GM19238 (cell line): ENCODE measurements around the gene BBS12.
"Not testable (repeated sequence)": the region's sequence is repeated elsewhere in the genome, so short reads cannot be mapped to it uniquely, and the experiment has no call there.

Experiments
- DNase-seq: peaks from one replicate; pipeline ENCODE4 v3.0.0; 2011; ENCODE audit warnings: low spot score; ENCODE audit not compliant: insufficient read length

The BBS12 gene

DNA sequence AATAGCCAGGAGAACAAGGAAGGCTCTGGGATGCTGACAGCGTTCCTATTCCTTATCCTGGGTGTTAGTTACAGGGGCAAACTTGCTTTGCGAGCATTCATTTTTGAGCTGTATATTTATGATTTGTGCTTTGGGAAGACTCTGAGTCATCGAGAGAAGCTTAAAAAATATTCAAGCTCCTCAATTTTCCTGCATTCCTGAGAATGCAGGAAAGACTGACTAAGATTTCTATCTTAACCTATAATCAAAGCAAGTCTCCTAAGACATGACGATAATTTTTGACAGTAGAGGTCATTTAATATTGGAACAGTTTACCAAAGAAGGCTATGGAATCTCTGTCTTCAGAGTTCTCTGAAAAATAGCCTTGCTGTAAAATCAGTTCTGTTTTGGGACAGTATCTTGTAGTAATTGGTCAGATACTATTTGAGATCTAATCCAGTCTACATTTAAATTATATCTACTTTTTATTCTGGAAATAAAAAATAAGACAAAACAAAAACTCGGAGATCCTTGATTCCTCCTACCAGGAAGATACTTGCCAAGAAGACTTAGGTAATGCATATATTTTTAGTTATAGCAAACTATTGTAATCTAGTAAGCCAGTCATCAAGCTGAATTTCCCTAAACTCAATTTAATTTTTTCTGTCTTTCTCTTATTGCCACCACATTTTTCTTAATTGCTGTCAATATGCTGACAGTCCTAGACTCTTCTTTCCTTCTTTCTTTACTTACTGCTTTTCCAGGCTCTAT is 31.7 kb downstream of the BBS12 start:
- DNase-seq, result no peak

DNA sequence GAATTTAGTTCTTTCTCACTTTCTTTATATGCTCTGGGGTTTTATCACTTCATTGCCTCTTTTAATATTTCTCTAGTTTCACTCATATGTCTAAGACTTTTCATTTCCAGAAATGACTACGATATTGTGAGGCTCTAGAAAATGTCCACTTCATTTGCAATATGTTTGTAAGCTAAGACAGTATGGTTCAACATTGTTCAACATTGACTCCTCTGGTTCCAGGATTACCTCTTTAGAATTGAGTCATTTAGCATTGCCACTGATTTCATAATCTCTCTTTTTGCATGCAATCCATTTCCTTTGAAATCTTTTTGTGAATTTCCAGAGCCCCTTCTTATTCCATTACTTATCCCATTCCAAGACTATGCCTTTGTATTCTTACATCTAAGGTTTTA is 32.3 kb downstream of the BBS12 start:
- DNase-seq, result no peak

DNA sequence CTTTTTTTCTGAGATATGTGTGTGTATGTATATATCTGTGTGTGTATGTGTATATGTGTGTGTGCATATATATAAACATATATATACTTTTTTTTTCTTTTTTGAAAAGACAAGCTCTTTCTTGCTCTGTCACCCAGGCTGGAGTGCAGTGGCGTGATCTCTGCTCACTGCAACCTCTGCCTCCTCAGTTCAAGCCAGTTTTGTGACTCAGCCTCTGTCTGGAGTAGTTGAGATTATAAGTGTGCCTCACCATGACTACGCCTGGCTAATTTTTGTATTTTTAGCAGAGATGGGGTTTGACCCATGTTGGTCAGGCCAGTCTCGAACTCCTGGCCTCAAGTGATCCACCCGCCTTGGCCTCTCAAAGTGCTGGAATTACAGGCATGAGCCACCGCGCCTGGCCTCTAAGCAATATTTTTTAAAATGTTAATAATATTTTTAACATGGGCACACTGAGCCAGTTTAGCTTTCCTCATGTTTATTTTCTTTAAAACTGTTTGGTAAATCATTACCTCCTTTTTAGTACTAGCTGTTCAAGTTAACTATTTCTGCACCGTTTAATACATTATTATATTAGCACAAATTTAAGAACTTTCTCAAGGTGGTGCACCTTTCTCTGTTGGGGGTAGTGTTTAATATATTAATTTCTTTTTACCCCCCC is 33.3 kb downstream of the BBS12 start:
- no peak for DNase-seq

DNA sequence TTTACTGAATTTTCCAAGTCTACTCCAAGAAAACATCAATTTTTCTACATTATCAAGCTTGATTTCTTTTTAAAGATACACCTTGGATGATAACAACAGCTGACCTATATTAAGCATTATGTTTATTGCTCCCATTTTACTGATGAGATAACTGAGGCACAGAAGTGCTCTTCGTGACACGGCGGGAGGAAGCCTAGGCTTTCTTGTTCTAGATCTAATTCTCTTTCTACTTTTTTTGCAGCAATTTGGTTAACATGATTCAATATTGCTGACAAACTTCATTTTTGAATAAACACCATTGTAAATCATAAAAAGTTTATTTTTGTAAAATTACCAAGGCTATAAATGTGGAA is 33.8 kb downstream of the BBS12 start:
- DNase-seq, result no peak

DNA sequence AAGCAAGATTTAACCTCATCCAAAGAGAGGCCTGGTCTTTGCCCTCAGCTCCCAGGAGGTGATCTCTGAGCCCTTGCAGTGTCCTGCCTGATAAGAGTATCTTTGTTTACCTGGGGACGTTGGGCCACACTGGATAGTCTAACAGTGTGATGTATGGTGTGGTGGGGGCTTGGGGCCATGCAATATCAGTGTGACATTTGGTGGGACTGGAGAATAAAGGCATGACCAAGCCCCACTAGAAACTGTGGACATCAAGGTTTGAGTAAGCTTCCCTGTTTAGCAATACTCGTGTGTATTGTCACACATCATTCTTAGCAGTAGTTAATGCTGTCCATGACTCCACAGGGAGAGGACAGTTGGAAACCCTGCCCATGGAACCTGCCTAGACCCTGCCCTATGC is 34.4 kb downstream of the BBS12 start:
- DNase-seq, result no peak

DNA sequence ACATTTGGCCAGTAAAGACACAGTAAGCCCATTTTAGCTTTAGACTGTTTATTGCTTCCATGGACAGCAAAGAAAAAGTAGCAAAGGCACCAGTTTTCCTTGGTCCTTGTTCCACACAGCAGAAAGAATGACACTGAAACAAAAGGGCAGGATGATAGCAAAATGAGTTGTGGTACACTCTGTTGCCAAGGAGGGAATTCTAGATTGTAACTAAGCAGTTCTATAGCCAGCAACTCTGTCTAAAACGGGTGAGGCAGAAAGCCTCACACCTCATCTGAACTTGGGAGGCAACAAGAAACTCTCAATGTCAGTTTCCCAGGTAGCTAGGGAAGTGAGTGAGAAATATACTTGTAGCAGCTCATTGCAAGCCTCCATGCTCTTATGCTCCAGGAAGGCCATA is 39.2 kb downstream of the BBS12 start:
- DNase-seq, result no peak

DNA sequence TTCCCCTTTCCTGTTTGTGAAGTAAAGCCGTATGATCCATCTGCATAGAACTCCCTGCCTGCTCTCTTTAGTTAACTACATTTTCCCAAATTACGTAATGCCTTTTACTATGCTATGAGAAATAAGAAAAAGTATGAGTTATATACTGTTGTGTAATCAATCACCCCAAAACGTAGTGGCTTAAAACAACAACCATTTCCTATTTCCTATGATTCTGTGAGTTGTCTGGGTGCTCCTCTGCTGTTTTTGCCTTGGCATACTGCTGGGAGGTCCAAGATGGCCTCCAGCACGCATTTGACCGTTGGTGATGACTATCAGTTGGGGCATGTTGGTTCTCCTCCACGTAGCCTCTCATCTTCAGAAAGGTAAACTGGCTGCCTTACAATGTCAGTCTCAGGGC is 39.8 kb downstream of the BBS12 start:
- no peak for DNase-seq

DNA sequence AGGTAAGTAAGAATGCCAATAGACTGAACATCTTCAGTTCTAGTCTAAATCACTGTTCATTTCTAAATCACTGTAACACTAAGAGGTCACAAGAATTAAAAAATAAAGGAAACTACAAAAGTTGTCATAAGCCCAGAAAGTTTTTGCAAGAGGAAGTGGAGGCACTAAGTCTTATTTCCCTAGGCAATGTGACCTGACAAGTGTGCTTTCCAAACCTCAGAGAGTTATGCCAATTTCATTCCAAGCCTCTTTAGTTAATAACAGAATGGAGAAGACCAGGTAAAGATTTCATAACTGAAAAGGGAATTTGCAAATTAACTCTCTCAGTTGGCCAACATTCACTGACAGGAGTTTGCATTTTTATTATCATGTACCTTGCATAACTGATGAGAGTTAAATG is 40.5 kb downstream of the BBS12 start:
- DNase-seq, result no peak

DNA sequence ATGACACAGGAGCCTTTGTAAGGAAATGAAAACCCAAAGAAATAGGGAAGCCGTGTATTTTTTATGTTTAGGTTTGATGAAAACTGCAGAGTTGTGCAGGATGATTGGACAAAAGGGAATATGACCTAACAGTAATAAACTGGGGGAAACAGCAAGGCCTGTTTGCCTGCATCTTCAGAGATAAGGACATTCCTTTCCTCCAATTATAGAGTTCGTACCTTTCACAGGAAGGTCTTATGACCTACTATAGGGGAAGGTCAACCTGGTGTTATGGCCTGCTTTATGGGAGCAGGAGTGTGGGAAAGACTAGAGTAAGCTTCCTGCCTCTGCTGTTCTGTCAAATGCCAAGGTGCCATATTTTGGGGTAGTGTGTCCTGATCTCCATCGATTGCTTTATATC is 42.5 kb downstream of the BBS12 start:
- no peak for DNase-seq

DNA sequence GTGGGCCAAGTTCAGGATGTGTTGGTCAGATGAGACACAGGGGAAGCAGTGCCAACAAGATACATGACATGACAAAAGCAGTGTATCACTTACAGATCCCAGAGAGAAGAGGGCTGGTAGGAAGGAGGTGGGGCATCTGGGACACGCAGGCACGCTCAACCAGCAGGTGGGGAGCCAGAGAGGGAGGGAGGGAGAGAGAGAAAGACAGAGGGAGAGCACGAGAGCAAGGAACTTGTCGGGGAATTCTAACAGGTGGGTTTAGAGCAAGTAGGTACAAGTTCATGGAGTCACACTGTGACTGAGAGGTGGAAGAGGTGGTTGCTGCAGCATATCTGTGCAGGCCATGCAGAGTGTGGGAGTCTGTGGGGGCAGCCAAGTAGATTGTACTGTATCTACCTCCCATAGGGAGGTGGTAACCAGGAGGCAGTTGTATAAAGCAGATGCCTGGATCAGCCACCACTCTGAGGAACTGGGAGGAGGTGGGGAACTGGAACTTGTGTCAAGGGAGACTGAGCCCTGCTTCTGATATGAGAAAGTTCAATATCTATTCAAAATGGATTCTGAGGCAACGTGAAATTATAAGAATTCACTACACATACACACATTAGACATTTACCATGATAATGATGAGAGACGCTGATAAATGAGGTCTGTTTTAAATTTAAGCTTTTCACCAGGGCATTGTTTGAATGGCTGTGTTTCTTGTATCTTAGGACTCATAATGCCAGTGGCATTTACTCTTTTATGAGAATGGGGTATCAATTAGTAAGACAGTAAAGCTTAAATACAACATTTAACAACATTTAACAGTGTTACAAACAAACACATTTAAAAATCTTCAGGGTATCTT is 43.7 kb downstream of the BBS12 start:
- DNase-seq, result no peak

DNA sequence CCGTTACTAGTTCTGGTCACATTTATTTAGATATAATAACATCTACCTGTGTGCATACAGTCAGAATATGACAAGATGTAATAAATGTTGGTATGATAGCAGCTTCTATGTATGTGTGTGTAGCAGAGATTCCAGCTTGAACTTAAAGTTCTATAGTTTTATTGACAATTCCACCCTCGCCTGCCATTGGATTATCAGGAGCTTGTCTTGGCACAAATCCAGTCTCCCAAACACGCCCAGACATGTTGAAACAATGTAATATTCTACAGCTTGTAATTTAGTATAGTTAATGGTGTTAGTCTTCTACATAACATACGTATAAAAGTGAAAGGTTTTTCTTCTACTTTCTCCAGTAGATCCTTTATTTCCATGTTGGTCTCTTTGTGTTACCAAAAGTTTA is 44.4 kb downstream of the BBS12 start:
- DNase-seq, result no peak

DNA sequence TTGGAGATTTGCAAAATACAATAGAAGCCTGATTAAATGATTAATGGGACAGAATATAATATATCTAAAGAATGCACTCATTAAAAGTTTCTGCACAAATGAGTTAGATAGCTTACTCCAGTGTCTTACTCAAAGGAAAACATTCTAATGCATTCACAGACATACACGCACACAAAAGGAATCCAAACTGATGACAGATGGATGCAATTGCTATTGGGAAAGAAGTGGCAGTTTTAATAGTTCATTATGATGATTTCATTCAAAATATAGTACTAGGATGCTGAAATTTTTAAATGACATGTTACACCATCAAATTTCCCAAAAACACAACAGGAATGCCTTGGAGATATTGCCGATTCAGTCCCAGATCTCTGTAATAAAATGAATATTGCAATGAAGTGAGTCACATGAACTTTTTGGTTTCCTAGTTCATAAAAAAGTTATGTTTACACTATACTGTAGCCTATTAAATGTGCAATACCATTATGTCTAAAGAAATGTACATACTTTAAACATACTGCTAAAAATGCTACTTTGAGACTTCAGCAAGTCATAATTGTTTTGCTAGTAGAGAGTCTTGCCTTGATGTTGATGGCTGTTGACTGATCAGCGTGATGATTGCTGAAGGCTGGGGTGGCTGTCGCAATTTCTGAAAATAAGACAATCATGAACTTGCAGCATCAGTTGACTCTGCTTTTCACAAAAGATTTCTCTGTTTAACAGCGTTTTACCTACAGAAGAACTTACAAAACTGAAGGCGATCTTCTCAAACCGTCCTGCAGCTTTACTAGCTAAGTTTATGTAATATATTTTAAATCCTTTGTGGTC is 45.6 kb downstream of the BBS12 start:
- no peak for DNase-seq

DNA sequence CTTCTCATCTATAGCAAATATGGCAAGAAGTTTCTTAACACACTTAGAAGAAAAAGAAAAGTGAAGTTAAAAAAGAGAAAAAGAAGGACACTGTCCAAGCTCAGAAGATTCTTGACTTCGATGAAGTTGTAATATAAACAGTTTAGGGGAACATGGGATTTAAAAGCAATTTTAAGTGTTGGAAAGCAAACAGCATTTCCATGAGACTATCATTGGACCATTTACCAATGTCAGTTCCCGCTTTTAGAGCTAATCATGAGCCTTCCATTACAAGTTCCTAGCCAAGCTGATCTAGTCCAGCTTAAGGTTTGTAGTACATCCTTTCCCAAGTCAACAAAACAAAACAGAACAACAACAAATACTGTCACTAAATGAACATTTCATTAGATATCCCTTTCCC is 49.0 kb downstream of the BBS12 start:
- no peak for DNase-seq

DNA sequence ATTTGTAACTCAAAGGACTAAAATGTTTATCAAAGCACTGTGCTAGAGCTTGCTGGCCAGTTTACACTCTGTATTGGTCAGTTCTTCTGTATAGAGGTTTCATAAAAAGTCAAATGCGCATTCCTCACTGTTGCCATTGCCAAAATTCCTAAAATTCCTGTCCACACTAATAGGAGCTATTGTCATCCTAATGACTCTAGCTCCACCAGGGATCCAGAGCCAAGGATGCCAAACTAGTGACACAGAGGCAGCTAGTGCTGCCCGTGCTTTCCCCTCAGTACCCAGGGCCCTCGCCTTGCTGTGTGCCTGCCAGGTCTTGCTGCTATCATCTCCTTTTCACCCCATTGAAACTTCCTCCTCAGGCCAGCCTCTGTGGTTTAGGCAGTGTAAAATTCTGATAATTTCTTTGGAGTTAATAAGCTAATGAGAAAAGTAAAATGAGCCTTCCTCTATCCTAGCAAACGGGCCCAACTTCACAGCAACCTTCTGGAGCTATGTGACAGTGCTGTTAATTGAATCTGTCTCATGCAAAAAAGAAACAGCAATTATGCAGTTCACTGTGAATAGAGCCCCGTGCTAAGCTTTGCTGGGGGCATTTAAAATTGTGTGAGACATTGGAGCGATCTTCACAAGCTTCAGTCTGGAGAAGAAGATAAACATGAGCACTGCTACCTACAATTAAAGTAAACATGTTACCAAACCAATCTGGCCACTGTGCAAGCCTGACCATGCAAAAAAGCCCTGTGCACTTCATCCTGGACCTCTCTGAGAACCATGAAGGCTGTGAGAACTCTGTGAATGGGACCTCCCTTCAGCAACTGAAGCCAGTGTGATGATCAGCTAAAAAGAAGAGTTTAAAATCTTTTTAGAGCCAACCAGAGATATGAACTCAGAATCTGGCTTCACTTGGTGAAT is 51.1 kb downstream of the BBS12 start:
- DNase-seq, result no peak

DNA sequence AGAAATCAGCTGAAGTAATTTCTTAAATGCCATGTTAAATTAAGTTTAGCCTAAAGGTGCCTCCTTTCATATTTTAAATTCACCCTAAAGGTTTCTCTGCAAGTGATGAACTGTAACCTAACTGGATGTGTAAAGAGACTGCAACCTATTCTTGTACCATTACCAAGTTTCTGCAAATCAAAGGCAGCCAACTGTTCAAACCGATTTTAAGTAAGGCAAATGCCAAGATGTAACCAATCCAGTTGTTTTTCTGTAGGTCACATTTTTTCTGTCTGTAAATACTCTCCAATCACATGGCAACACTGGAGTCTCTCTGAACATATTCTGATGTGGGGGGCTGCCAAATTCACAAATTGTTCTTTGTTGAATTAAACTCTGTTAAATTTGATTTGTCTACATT is 51.8 kb downstream of the BBS12 start:
- DNase-seq, result no peak

DNA sequence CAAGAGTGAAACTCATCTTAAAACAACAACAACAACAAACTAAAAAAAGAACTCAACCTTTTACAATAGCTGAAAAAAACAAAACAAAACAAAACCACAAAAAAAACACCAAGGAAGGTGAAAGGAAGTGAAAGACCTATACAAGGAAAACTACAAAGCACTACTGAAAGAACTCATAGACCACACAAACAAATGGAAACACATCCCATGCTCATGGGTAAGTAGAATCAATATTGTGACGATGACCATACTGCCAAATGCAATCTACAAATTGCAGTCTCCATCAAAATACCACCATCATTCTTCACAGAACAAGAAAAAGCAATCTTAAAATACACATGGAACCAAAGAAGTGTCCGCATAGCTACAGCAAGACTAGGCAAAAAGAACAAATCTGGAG is 52.6 kb downstream of the BBS12 start:
- no peak for DNase-seq

DNA sequence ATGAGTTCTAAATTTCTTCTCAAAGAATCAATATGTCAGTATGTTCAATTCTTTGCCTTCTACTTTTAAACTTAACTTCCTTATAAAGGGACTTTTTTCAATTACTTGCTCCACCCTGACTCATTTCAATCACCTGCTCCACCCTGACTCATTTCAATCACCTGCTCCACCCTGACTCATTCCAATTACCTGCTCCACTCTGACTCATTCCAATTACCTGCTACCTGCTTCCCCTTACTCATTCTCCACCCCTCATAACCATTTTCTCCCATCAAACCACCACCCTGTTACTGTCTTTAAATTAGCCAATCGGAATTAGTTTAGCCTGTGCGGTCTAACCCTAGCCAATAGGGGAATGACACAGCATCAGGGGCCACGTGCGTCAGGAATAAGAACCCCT is 53.8 kb downstream of the BBS12 start:
- not testable (repeated sequence) for DNase-seq

DNA sequence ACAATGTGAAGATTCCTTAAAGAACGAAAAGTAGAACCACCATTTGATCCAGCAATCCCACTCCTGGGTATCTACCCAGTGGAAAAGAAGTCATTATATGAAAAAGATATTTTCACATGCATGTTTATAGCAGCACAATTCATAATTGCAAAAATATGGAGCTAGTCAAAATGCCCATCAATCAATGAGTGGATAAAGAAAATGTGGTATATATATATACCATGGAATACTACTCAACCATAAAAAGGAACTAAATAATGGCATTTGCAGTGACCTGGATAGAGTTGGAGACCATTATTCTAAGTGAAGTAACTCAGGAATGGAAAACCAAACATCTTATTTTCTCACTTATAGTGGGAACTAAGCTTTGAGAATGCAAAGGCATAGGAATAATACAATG is 54.4 kb downstream of the BBS12 start:
- not testable (repeated sequence) for DNase-seq

DNA sequence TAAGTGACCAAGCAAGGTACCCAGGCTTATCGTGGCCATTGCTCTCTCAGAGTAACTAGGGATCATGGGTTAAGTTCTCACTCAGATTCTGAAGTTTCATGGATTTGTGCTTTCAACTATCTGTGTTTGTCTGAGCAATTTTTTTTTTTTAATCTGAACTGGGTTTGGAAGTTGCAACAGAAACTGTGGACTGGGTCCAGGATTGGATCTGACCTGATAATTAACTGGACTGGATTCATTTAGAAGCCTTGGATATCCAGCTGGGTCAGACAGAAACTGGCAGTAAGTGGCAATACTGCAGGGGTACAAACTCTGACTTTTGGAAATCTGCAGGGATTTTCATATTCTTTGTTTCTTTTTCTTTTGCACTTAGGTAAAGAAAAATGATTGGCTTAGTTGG is 55.4 kb downstream of the BBS12 start:
- no peak for DNase-seq

DNA sequence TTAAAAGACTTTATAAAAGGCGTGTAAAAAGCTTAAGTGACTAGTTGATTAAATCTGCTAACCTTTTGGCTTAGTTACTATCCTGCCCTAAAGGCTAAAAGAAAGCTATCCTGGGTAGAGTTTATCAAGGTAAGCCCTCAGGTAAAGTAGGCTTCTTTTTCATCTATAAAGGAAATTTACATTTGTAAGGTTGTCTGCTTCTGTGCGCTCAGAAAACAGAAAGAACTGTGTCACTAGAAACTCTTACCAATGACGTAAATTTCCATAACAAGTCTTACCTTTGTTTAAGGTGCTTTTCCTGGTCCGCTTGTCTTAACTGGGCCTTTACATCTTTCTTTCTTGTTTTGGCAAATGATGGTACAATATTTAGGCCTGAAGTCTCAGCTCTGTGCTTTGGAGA is 56.4 kb downstream of the BBS12 start:
- no peak for DNase-seq

DNA sequence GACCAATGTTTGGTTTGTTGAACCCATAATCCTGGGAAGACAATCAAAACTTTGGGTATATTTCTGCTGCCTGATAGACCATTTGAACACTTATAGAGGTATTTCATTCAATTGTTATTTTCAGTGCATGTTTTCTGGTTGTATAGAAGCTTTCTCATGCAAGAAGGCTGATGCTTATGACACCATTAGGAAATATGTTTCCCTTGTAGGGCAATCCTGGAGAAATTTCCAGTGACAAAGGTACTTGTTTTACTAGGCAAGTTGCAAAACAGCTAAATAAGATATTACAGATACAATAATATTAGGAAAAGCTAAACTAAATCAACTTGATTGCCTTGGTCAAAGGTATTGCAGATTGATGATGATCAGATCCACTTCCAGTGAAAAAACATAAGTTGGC is 61.3 kb downstream of the BBS12 start:
- no peak for DNase-seq
